PC-3 (cell line): ENCODE data around the gene CNTN6.
A peak's percentile ranks its signal among the peaks of the same experiment; 100 is the strongest.

ENCODE experiments used
- EZH2phosphoT487 ChIP-seq: fragments of 300-600 bp; sonication (generic); IDR thresholded peaks from 2 replicates; pipeline ENCODE4 v1.6.1; 2018; ENCODE audit warnings: mild to moderate bottlenecking, antibody characterized with exemption, low read length, borderline replicate concordance
- TF ChIP-seq, protein P1 (sequence below): fragments of 300-600 bp; sonication (generic); conservative IDR thresholded peaks from 2 replicates; pipeline ENCODE4 v1.5.1; 2017; ENCODE audit warnings: antibody characterized with exemption, low read depth, mild to moderate bottlenecking, low read length

DNA sequence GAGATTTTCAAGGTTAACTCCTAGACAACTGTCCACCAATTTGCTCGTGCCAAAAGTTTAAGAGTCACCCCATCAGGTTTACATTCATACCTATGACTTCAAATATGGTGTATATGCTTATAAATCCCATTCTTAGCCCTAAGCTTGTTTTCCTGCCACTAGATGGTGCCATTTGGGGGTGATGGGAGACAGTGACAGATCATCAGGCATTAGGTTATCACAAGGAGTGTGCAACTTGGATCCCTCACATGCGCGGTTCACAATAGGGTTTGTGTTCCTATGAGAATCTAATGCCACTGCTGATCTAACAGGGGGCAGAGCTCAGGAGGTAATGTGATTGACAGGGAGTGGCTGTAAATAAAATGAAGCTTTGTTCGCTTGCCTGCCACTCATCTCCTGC, 182.7 kb downstream of the CNTN6 start:
- TF ChIP-seq EZH2phosphoT487: no peak
- TF ChIP-seq, protein P1, sequence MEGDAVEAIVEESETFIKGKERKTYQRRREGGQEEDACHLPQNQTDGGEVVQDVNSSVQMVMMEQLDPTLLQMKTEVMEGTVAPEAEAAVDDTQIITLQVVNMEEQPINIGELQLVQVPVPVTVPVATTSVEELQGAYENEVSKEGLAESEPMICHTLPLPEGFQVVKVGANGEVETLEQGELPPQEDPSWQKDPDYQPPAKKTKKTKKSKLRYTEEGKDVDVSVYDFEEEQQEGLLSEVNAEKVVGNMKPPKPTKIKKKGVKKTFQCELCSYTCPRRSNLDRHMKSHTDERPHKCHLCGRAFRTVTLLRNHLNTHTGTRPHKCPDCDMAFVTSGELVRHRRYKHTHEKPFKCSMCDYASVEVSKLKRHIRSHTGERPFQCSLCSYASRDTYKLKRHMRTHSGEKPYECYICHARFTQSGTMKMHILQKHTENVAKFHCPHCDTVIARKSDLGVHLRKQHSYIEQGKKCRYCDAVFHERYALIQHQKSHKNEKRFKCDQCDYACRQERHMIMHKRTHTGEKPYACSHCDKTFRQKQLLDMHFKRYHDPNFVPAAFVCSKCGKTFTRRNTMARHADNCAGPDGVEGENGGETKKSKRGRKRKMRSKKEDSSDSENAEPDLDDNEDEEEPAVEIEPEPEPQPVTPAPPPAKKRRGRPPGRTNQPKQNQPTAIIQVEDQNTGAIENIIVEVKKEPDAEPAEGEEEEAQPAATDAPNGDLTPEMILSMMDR: 0 out of 2 replicates have a peak, but pooled peaks have one; percentile 25
